H1 (cell line): ENCODE data around the gene FRG2C. TPM values are rescaled to one million over a fixed set of nuclear protein-coding genes. Genes with fewer than 3 reads are reported as not detected.
A peak's percentile ranks its signal among the peaks of the same experiment; 100 is the strongest.
"Not testable (repeated sequence)": the region's sequence is repeated elsewhere in the genome, so short reads cannot be mapped to it uniquely, and the experiment has no call there.

Experiments used
- CTCF ChIA-PET: fragments of 300-600 bp; sonication (Branson Sonifier 250); formaldehyde crosslinking; loops from one replicate; lab custom pipeline; 2021; ENCODE audit not compliant: partially characterized antibody; lab: Charles Lee
- POLR2A ChIA-PET: fragments of 300-600 bp; sonication (Branson Sonifier 250); formaldehyde crosslinking; loops from one replicate; lab custom pipeline; 2021; ENCODE audit warnings: inconsistent platforms; ENCODE audit not compliant: partially characterized antibody; lab: Charles Lee
- DNase-seq, 2 experiments: peaks; one replicate each; pipeline versions ENCODE4 v3.0.0 to v3.0.0-alpha.2; 2010 to 2022; ENCODE audit warnings: low spot score in 2 of 2, low read depth in 1 of 2, mixed read lengths in 1 of 2
- FAIRE-seq: peaks from 2 replicates; lab custom pipeline; 2011; peaks lifted over from hg19 to GRCh38; lab: Jason Lieb, UNC
- H2AFZ ChIP-seq: 2 replicates; pipeline ENCODE4 v1.8.1; 2012; ENCODE audit warnings: low read length, inconsistent platforms
- H2AK5ac ChIP-seq: 2 replicates; pipeline ENCODE4 v1.6.1; 2013; ENCODE audit warnings: low read depth, low read length
- H2BK120ac ChIP-seq: replicated peaks from 2 replicates; pipeline ENCODE3; 2013; ENCODE audit warnings: low read depth, low read length, inconsistent platforms
- H2BK12ac ChIP-seq: 2 replicates; pipeline ENCODE4 v1.6.1; 2013; ENCODE audit warnings: low read depth, low read length
- H2BK15ac ChIP-seq: 2 replicates; pipeline ENCODE4 v1.6.1; 2013; ENCODE audit warnings: low read length
- H2BK20ac ChIP-seq: 2 replicates; pipeline ENCODE4 v1.6.1; 2013; ENCODE audit warnings: low read length
- H2BK5ac ChIP-seq: 2 replicates; pipeline ENCODE4 v1.6.1; 2013; ENCODE audit warnings: low read depth, low read length
- H3K14ac ChIP-seq: 2 replicates; pipeline ENCODE4 v1.6.1; 2013; ENCODE audit warnings: inconsistent platforms; ENCODE audit not compliant: insufficient read length
- H3K18ac ChIP-seq: 2 replicates; pipeline ENCODE4 v1.6.1; 2013; ENCODE audit warnings: low read length; ENCODE audit errors: extremely low read depth
- H3K23ac ChIP-seq: 2 replicates; pipeline ENCODE4 v1.6.1; 2013; ENCODE audit warnings: inconsistent platforms; ENCODE audit not compliant: insufficient read length
- H3K23me2 ChIP-seq: 2 replicates; pipeline ENCODE4 v1.6.1; 2013; ENCODE audit warnings: low read depth, low read length
- H3K27ac ChIP-seq: 2 replicates; pipeline ENCODE4 v1.6.1; 2011; ENCODE audit warnings: low read depth, low read length, inconsistent platforms
- H3K27me3 ChIP-seq, 4 experiments: replicated peaks in 1 of 4; 1 replicate in 1 of 4; 2 replicates in 3 of 4; pipeline versions ENCODE4 v1.6.1 to v1.8.1; 2011 to 2013; ENCODE audit warnings: low read length in 3 of 4, mild to moderate bottlenecking in 3 of 4, inconsistent platforms in 2 of 4, mixed read lengths in 2 of 4, moderate library complexity in 1 of 4; ENCODE audit not compliant: control insufficient read depth in 3 of 4, insufficient read depth in 3 of 4; ENCODE audit errors: extremely low read depth in 1 of 4
- H3K36me3 ChIP-seq, 4 experiments: 2 replicates each; pipeline versions ENCODE4 v1.6.1 to v1.8.1; 2011 to 2013; ENCODE audit warnings: mild to moderate bottlenecking in 4 of 4, low read length in 3 of 4, moderate library complexity in 2 of 4, control low read depth in 1 of 4, inconsistent platforms in 1 of 4; ENCODE audit not compliant: insufficient read depth in 4 of 4, control insufficient read depth in 2 of 4
- H3K4ac ChIP-seq: replicated peaks from 2 replicates; pipeline ENCODE3; 2013; ENCODE audit warnings: low read length, low read depth, mixed read lengths, inconsistent platforms; ENCODE audit not compliant: insufficient read length
- H3K4me1 ChIP-seq, 4 experiments: replicated peaks in 1 of 4; 1 replicate in 1 of 4; 2 replicates in 3 of 4; pipeline versions ENCODE4 v1.6.1 to v1.8.1; 2011 to 2013; ENCODE audit warnings: low read length in 3 of 4, inconsistent platforms in 2 of 4, mixed read lengths in 1 of 4; ENCODE audit not compliant: insufficient read depth in 4 of 4, control insufficient read depth in 3 of 4
- H3K4me2 ChIP-seq, 2 experiments: 2 replicates each; pipeline versions ENCODE4 v1.6.1 to v1.8.1; 2011 to 2013; ENCODE audit warnings: low read depth in 2 of 2, low read length in 2 of 2, control low read depth in 1 of 2, inconsistent platforms in 1 of 2, mild to moderate bottlenecking in 1 of 2; ENCODE audit not compliant: insufficient read depth in 1 of 2
- H3K4me3 ChIP-seq, 4 experiments: fragments of 200-600, 300-600 bp in 1 of 4; sonication (generic), shearing (Covaris generic), sonication (Bioruptor Twin) in 1 of 4; 2 replicates each; pipeline versions ENCODE4 v1.5.1 to v1.8.1; 2011 to 2016; ENCODE audit warnings: low read length in 4 of 4, low read depth in 3 of 4, control low read depth in 2 of 4, inconsistent platforms in 2 of 4, mild to moderate bottlenecking in 2 of 4, mixed read lengths in 1 of 4, moderate library complexity in 1 of 4; ENCODE audit not compliant: insufficient read depth in 2 of 4; ENCODE audit errors: extremely low read depth in 1 of 4
- H3K56ac ChIP-seq: replicated peaks from 2 replicates; pipeline ENCODE3; 2013; ENCODE audit warnings: low read depth, mild to moderate bottlenecking, mixed read lengths, low read length, inconsistent platforms; ENCODE audit not compliant: insufficient read length
- H3K79me1 ChIP-seq: 2 replicates; pipeline ENCODE4 v1.6.1; 2013; ENCODE audit warnings: low read depth, low read length, control low read depth
- H3K79me2 ChIP-seq, 2 experiments: 2 replicates each; pipeline versions ENCODE4 v1.6.1 to v1.8.1; 2012 to 2013; ENCODE audit warnings: low read length in 2 of 2, mild to moderate bottlenecking in 2 of 2, inconsistent platforms in 1 of 2; ENCODE audit not compliant: insufficient read depth in 2 of 2, control insufficient read depth in 1 of 2
- H3K9ac ChIP-seq, 4 experiments: replicated peaks in 1 of 4; 1 replicate in 1 of 4; 2 replicates in 3 of 4; pipeline versions ENCODE4 v1.6.1 to v1.8.1; 2011 to 2013; ENCODE audit warnings: low read depth in 3 of 4, low read length in 3 of 4, control low read depth in 2 of 4, mild to moderate bottlenecking in 2 of 4, moderate library complexity in 2 of 4, inconsistent platforms in 1 of 4; ENCODE audit errors: extremely low read depth in 1 of 4
- H3K9me3 ChIP-seq, 2 experiments: 2 replicates each; pipeline versions ENCODE4 v1.6.1 to v1.8.1; 2012 to 2013; ENCODE audit warnings: mild to moderate bottlenecking in 2 of 2, moderate library complexity in 2 of 2, control low read depth in 1 of 2, inconsistent platforms in 1 of 2, low read depth in 1 of 2, low read length in 1 of 2, mixed read lengths in 1 of 2; ENCODE audit not compliant: insufficient read depth in 2 of 2
- H4K20me1 ChIP-seq, 2 experiments: replicated peaks in 1 of 2; 2 replicates each; pipeline versions ENCODE3 to v1.8.1; 2011 to 2013; ENCODE audit warnings: inconsistent platforms in 2 of 2, low read length in 2 of 2, mild to moderate bottlenecking in 1 of 2; ENCODE audit not compliant: insufficient read depth in 2 of 2, control insufficient read depth in 1 of 2
- H4K5ac ChIP-seq: 2 replicates; pipeline ENCODE4 v1.6.1; 2013; ENCODE audit warnings: low read length, low read depth, mixed read lengths, inconsistent platforms; ENCODE audit not compliant: insufficient read length
- H4K8ac ChIP-seq: 2 replicates; pipeline ENCODE4 v1.8.0; 2013; ENCODE audit warnings: mild to moderate bottlenecking, moderate library complexity, low read length, inconsistent platforms; ENCODE audit not compliant: insufficient read depth; ENCODE audit errors: extremely low read depth
- H4K91ac ChIP-seq: replicated peaks from 2 replicates; pipeline ENCODE3; 2013; ENCODE audit warnings: low read length, mixed read lengths, inconsistent platforms; ENCODE audit not compliant: insufficient read length
- ASH2L ChIP-seq: fragments of 200-600, 300-600 bp; sonication (generic); IDR thresholded peaks from one replicate; pipeline ENCODE4 v1.7.1; 2017; ENCODE audit warnings: low read length
- E2F6 ChIP-seq: IDR thresholded peaks from 2 replicates; pipeline ENCODE4 v1.6.1; 2012; ENCODE audit warnings: inconsistent platforms
- KDM4A ChIP-seq: IDR thresholded peaks from one replicate; pipeline ENCODE4 v1.7.1; 2012; ENCODE audit warnings: low read depth, mild to moderate bottlenecking, moderate library complexity, low read length, inconsistent platforms; ENCODE audit not compliant: severe bottlenecking
- RAD21 ChIP-seq, 2 experiments: IDR thresholded peaks in 1 of 2; conservative IDR thresholded peaks in 1 of 2; 2 replicates each; pipeline ENCODE4 v1.6.1; 2011; ENCODE audit warnings: low read depth in 2 of 2, low read length in 2 of 2, improper control_type of control experiment in 1 of 2, inconsistent platforms in 1 of 2, mild to moderate bottlenecking in 1 of 2, moderate library complexity in 1 of 2
- RBBP5 ChIP-seq: IDR thresholded peaks from 2 replicates; pipeline ENCODE4 v1.7.1; 2012; ENCODE audit warnings: low read depth, mild to moderate bottlenecking, inconsistent platforms, low read length, moderate library complexity, borderline replicate concordance
- TCF12 ChIP-seq: IDR thresholded peaks from 2 replicates; pipeline ENCODE4 v1.6.1; 2011; ENCODE audit warnings: low read depth, mild to moderate bottlenecking, low read length
- YY1 ChIP-seq: IDR thresholded peaks from 2 replicates; pipeline ENCODE4 v1.6.1; 2011; ENCODE audit warnings: low read depth, mild to moderate bottlenecking, low read length
- WGBS, 2 experiments: shearing (Covaris generic) in 1 of 2; methylation state at CpG; one replicate each; pipeline versions ENCODE4 v1.1.6 to v1.1.7; 2013 to 2015; ENCODE audit warnings: low lambda C conversion rate in 2 of 2, mixed read lengths in 2 of 2, inconsistent platforms in 1 of 2, low coverage in 1 of 2, missing lambda C conversion rate in 1 of 2; ENCODE audit not compliant: insufficient replicate concordance in 2 of 2, insufficient coverage in 1 of 2, insufficient read length in 1 of 2; ENCODE audit errors: extremely low coverage in 1 of 2, missing lambda C conversion rate in 1 of 2; 5-methylcytosine and 5-hydroxymethylcytosine counted together
- polyA plus RNA-seq, 7 experiments: library from polyadenylated mRNA; depleted of rRNA in 3 of 7; stranded (reverse) in 5 of 7; unstranded in 2 of 7; fragments of >200 nt in 5 of 7; fragments of 200-250 nt in 2 of 7; gene quantifications; 1 replicate in 5 of 7; 2 replicates in 1 of 7; 4 replicates in 1 of 7; pipeline versions ENCODE4 v1.2.1 to v1.2.3, GENCODE V29; 2011 to 2013; ENCODE audit warnings: missing spikeins in 2 of 7, mixed read lengths in 2 of 7
- total RNA-seq: library from RNA; stranded (reverse); fragmentation: NEBNext Ultra II Directional; extraction: Animal tissue kit (Norgen Biotek cat#: 25700); gene quantifications from 2 replicates; pipeline ENCODE4 v1.2.1, GENCODE V29; 2021
- TF ChIP-seq, protein P1 (sequence below), 3 experiments: IDR thresholded peaks; 1 replicate in 2 of 3; 2 replicates in 1 of 3; pipeline versions ENCODE4 v1.5.1 to v1.6.1; 2011; ENCODE audit warnings: low read length in 3 of 3, mild to moderate bottlenecking in 3 of 3, inconsistent platforms in 2 of 3, low read depth in 1 of 3, moderate library complexity in 1 of 3; ENCODE audit not compliant: insufficient read depth in 1 of 3; ENCODE audit errors: control extremely low read depth in 1 of 3

Gene FRG2C
- total and polyA plus RNA-seq, 2 of the 8 experiments (the other 6 are each of a cell fraction or from before 2014, with no cell fraction given) = not detected

- Histone ChIP-seq H3K4me3 (peak overlapping the region; percentile 24 to 72 (median 54)), H3K23me2 (peaks cover 14% of the 10 kb centered on the region; the same call in 1 of the 2 replicates), H2AFZ (peak overlapping the region; percentile 85; the same call in 1 of the 2 replicates), H3K4me1 (peaks cover 0 to 18% (median 9%) of the 10 kb centered on the region in 4 experiments; a peak in 6 of 7 replicates), H3K4me2 (peak overlapping the region; percentile 97 to 98), H3K18ac (peak overlapping the region; percentile 32; the same call in 1 of the 2 replicates), H3K27me3 (peaks cover 35 to 52% (median 48%) of the 10 kb centered on the region in 4 experiments; a peak in 6 of 7 replicates), H3K9me3 (peaks cover 6 to 16% of the 10 kb centered on the region in 2 experiments; a peak in 3 of 4 replicates)
- H3K23ac ChIP-seq, H3K9ac ChIP-seq, H4K91ac ChIP-seq, H2BK120ac ChIP-seq, H2BK5ac ChIP-seq, H2BK20ac ChIP-seq, H3K4ac ChIP-seq, H3K56ac ChIP-seq, H2BK15ac ChIP-seq, H3K79me2 ChIP-seq, H2BK12ac ChIP-seq, H3K27ac ChIP-seq, FAIRE-seq, H4K5ac ChIP-seq, H3K79me1 ChIP-seq, H4K20me1 ChIP-seq, POLR2A ChIA-PET, H3K14ac ChIP-seq, H4K8ac ChIP-seq, H2AK5ac ChIP-seq, H3K36me3 ChIP-seq: not testable (repeated sequence)
- 18% methylated on average over 59 of the region's 59 CpGs; no CpG with 5 or more reads in 1 of the 2 experiments for WGBS, 2 experiments
- CTCF ChIA-PET = interaction anchor here (1.0 to 1.6 kb wide), 3 partner anchors 14 to 51 kb away, joined by 3 to 7 read pairs (median 3); no protein-coding TSS in a partner anchor
- DNase-seq = peak in 1 of 2 experiments; percentile 77
- peak; percentile 60 for TF ChIP-seq E2F6
- peak; percentile 58; the same call in 1 of the 2 replicates for TF ChIP-seq RBBP5
- TF ChIP-seq RAD21 (IDR thresholded peaks at IDR 0.05 in 1 of 2, conservative IDR thresholded peaks at IDR 0.05 in 1 of 2; ENCODE audit: low read depth in 2 of 2, low read length in 2 of 2) = peak; percentile 22 to 42; a peak in 3 of 4 replicates
- TF ChIP-seq, protein P1, sequence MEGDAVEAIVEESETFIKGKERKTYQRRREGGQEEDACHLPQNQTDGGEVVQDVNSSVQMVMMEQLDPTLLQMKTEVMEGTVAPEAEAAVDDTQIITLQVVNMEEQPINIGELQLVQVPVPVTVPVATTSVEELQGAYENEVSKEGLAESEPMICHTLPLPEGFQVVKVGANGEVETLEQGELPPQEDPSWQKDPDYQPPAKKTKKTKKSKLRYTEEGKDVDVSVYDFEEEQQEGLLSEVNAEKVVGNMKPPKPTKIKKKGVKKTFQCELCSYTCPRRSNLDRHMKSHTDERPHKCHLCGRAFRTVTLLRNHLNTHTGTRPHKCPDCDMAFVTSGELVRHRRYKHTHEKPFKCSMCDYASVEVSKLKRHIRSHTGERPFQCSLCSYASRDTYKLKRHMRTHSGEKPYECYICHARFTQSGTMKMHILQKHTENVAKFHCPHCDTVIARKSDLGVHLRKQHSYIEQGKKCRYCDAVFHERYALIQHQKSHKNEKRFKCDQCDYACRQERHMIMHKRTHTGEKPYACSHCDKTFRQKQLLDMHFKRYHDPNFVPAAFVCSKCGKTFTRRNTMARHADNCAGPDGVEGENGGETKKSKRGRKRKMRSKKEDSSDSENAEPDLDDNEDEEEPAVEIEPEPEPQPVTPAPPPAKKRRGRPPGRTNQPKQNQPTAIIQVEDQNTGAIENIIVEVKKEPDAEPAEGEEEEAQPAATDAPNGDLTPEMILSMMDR (IDR thresholded peaks at IDR 0.05; ENCODE audit: control extremely low read depth in 1 of 3, insufficient read depth in 1 of 3, low read depth in 1 of 3, low read length in 3 of 3) = peak; percentile 25 to 53 (median 39)
- peak; percentile 26 for TF ChIP-seq ASH2L
- 0 out of 2 replicates have a peak, but pooled peaks have one; percentile 28 for TF ChIP-seq TCF12
- TF ChIP-seq YY1 = peak; percentile 58; the same call in 1 of the 2 replicates
- peak; percentile 76 for TF ChIP-seq KDM4A
Observed at GRCh38 chr3:75672140-75672775, 8.1 kb downstream of the FRG2C start.
